GM18499 (cell line): ENCODE data around the gene BICC1.

Source experiments
- ATAC-seq: cut with Tn5 transposase; IDR thresholded peaks from one replicate; pipeline ENCODE4 v1.9.1; 2021; ENCODE audit warnings: moderate number of reproducible peaks; ENCODE audit not compliant: insufficient read depth, unreplicated experiment

Gene BICC1

DNA sequence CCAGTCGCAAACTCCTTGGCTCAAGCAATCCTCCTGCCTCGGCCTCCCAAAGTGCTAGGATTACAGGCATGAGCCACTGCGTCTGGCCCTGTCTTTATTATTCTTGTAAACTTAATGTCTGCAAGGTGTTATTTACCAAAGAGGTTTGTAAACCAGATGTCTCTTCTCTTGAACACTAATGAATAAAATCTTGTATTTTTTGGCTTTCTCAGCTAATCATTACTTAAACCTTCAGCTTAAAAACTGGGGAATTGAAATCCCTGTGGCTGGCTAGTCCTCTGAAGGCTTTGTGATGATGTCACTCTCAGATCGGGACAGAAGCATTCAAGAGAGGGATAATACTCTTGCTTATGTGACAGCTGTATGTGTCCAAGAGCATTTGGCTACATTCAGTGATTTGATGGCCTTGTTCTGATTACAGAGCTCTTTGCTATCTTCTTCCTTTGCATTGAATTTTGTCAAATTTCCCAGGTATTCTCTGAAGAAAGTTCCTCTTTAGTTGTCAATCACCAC lies 130.3 kb downstream of the BICC1 start:
- no peak for ATAC-seq

DNA sequence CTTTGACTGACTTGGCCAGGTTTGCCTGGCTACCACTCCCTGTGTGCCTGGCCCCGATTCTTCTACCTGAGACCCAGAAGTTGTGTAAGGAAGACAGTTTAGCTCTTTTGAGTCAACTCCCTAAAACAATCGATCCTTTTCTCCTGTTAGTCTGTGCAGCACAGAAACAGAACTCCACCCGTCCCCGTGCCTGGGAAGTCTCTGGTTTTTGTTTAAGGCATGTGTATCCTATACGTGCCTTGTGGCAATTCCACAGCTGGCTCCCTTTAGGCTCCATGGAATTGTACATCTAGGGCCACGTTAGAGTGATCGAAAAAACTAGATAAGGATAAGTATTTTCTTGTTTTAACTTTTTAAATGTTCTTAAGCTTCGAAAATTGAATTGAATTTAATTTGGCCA lies 131.6 kb downstream of the BICC1 start:
- no peak for ATAC-seq

DNA sequence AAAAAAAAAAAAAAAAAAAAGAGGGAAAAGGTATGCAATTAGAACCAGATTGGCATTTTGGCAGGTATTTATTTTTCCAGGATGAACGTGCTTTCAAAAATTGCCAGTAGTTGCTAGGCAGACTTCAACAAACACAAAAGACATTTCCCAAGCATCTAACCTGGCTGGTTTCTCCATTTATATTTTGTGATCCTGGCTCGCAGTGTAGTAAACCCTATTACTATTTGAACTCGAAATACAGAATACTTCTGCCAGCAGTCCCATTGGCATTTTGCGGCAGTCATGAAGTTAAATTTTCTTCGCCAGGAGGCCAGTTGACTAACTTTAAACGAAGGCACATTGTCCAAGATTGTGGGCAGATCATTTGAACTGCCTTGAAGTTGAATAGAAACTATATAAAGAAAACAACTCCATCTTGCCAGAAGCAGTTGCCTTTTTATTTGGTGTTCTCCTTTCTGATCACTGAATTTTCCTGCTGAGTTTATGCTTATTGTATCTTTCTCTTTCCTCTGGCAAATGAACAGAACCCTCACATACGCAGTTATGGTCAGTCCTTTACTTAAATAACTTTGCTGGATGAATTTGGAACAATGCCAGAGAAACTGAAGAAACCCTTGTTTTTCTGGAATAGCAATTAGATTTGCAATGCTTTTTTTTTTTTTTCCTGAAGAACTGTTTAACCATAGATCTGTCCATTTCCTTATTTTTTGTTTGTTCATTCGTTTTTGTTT lies 132.9 kb downstream of the BICC1 start:
- ATAC-seq = no peak

DNA sequence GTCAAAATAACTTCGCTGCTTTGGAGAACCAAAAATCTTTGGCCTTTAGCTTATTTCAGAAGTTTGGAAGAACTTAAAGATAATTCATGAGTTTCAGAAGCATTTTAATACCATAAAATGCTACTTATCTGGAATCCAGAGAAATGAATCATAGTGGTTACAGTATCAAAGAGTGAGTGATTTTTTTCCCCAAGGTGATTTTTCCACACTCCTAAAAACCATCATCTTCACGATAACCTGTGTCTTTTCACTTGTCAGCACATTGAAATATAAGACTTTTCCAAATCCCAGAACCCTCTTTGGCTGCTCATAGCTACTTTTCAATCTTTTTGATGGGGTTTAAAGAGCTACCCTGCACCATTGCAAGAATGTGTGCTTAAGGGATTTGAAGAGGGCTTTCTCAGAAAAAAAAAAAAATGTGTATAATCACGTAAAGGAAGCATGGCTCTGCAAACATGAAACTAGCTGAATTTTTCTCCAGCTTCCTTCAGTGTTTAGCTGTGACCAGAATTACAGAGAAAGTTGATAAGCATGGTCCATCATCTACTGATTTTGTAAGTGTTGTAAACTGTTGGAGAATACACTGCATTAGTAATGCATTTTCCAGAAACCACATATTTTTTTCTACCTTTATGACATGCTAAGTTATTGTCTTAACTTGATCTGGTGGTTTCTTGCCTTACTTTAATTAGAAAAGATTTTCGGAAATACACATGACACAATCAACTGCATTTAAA lies 134.9 kb downstream of the BICC1 start:
- no peak for ATAC-seq

DNA sequence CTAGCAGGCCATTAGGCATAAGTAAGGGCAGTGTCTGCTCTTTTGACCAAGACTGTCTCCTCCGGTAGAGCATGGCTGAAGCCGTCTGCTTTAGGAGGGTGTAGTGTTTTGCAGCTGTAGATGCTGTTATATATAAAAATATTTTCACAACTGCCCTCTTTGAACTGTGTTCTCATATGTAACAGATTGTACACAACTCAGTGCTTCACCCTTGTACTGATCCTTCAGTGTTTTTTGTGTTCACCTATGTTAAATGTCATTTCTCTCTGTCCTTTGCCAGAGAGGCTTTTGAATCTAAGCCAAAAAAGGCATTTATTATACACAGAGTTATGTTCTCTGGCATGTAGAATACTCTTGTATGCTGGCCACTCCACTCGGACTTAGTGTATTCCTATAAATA lies 135.5 kb downstream of the BICC1 start:
- no peak for ATAC-seq

DNA sequence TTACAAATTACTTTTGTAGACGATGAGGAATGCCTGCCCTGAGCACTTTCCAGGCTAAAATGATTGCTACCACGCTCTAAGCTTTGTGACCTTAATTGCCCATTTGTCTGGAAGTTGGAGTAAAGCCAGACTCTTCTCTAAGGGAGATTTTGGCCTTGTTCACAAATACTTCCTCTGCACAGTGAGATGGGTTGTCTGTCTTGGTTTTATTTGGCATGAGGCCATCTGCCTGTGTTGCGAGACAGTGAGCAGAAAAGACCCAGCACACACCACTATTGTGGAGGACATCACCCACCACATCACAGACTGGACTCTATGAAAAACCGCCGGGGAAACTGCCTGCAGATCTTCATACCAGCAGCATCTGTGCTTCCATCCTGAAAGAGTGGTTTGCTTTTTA lies 138.4 kb downstream of the BICC1 start:
- ATAC-seq = no peak

DNA sequence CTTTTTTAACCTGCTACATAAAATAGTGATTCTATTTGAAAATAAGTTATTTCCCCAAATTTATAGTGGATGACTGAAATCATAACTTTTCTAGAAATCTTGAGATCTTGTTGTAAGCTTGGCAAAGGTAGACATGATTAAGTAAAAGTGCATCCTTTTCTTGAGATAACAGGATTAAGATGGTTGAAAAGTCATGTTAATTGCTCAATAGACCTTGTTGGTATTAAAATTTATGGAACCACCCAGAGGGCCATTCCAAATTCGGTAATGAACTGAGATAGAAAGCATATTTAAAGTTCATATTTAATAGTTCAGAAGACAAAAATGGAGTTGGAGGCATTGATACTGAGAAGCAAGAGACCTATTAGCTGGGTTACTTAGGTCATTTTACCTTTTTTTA lies 139.1 kb downstream of the BICC1 start:
- ATAC-seq = no peak

DNA sequence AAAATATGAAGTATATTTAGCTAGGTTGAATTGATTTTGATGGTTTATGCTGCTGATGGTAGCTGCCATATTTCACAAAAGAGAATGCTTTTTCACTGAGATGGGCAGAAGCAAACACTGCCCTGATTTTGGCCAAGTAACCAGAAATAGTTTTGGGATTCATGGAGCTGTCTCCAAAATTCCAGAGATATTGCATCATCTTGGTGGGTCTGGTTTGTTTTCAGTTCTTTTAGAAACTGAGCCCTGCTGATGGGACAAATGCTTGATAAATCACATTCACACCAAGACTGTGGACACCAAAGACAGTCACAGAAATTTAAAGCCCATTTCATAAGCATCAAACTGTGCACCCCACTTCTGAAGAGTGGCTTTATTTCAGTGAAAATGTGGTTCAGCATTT lies 140.5 kb downstream of the BICC1 start:
- ATAC-seq = no peak

DNA sequence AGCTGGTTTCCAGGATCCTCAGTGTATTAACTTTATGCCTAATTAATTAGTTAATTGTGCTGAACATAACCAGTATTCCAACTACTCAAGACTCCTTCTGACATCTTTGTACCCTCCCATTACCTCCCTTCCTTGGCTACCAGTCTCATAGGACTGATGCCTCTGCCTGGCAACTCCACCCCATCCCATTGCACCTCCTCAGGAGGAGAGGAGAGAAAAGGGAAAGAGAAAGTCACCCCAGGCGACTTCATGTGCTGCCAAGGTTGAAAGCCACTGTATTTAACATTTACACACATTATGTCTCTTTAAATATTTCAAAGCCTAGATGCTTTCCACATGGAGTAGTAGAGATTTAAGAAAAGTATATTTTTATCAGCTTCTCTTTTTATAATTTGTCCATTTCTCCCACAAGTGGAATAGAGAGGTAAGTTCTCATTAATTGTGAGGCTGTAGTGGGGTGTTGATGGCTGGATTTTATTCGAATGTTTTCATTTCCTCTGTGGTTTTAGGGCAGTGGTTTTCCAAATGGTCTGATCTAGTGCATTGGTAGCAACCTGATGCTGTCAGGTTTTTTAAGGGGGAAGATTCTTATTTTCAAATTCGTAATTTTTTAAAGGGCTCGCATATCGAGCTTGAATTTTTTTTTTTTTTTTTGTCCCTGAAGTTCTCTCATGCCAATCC lies 148.0 kb downstream of the BICC1 start:
- ATAC-seq = no peak

DNA sequence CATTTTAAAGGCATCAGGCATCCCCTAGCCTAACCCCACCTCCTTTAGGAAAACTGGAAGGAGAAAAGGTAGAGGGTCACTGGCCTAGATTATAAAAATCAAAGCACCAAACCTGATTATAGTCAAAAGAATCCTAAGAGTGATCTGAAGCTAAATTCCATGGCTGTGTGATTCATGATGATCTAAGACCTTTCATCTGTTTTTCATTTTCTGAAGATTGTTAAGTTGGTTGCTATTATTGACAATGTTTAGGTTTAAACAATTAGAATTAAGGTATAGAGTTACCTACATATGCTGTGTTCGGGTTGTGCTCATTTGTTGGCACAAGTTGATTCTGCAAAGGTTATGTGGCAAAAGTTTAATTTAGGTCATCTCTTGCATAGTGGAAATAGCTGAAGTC lies 148.7 kb downstream of the BICC1 start:
- no peak for ATAC-seq

DNA sequence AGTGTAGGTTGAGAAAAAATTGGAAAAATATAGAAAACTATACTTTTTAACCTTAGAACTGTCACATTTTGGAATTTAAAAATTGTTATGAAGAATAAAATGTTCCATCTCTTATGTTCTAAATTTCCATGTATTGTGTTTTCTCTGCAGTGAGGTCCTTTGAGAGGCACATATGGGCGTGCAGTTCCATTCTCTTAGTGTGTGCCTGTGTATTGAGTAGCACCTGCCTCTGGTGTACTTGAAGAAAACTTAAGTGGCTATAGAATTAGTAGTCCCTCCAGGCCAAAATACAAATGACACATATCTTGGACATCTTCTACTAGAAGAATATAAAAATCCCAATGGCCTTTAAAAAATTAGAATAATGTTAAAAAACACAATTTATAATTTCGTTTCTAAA lies 149.2 kb downstream of the BICC1 start:
- no peak for ATAC-seq

DNA sequence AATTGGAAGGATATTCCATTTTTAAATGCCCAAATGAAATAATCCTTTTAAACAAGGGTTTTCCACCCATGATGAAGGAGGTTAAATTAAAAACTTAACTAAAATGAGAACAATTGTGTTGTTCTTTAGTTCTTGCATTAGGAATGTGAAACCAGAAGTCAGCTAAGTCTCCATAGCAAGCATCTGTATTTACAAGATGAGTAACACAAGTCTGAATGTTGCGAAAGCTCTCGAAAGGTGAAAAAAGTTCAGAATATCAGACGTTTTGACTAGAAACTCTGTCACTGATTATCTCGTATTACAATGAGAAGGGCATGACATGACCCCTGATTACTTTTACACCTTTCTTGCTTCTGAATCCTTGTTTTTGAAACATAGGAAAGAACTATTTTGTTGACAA lies 149.6 kb downstream of the BICC1 start:
- no peak for ATAC-seq

DNA sequence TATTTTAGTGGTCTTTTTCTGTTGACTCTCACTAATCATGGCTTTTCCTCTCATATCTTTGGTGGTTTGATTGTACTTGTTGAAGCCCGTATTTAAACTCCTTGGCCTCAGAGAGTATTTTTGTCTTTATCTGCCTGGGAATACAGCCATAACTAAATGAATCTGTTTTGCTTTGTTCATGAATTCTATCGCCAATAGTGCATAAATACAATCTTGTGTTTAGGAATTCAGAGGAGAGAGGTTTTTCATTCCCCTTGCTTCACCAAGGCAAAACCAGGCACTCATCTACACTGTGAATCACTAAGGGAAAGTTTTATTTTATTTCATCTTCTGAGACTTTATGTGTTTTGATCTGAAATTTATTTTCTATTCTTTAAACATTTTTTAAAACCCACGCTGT lies 152.7 kb downstream of the BICC1 start:
- ATAC-seq = no peak

DNA sequence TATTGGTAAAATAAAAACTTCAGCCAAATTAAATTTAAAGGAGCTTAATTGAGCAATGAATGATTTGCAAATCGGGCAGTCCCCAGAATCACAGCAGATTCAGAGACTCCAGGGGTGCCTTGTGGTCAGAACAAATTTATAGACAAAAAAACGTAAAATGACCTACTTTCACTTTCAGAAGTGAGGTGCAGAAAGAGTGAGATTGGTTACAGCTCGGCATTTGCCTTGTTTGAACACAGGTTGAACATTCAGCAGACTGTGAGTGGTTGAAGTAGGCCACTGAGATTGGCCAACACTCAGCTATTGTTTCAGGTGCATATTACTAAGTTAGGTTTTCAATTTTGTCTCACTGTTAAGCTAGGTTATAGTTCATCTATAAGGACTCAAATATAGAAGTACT lies 153.4 kb downstream of the BICC1 start:
- ATAC-seq = no peak

DNA sequence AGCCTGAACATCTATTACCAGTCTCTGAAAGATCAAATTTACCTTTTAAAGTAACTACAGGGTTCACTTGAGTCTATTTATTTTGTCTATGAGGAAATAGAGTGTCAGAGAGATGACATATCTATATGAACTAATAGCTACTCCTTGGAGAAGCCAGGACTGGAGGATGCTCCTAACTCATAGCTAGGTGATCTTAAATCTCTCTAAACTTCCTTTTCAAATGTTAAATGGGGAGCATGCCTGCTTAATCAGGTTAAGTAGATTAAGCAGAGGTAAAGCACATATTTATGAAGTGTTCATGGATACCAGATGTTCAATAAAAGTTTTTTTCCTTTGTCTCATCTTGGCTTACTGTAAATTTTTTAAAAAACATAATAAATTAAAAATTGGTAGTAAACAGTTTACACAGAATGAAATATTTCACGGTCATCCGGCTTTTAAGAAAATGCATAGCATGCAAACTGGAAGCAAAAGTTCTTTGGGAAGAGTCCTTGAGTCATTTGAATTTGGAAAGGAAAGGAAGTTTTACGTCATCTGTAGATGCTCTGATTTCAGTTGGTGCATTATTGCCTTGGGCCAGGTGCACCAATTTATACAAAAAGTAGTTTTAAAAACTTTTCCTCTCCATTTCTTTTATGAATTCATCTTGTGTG lies 155.1 kb downstream of the BICC1 start:
- no peak for ATAC-seq

DNA sequence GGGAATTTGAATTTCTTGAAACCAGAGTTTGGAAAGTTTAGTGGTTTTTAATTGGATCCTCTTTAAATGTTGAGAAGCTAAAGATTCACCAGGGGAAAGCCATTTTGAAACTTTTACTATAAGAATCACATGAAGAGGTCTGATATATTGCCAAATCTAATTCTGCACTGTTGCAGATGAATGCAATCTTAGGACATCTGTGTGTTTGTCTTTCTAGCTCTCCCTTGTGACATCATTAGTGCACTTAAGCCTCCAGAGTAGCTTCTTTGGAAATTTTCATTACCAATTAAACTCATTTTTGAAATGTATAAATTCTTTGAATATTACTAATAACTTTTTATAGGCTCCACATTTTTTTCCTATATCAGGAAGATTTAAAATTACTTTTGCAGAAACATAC lies 160.2 kb downstream of the BICC1 start:
- no peak for ATAC-seq

DNA sequence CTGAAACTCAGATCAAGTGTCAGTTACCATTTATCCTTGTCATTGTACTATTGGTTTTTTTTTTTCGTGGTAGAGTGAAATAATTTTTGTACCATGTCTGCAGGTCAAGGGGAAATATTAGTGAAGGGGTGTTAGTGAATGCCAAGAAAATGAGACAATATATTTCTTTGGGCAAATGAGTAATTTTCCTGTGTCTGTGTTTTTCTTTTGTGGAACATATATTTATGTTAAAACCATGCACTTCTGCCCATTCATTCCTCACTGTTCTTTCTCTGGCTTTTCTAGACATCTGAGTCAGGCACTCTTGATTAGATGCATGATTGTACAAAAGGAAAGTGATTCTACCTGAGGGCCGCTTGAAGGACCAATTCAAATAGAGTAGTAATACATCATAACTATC lies 161.6 kb downstream of the BICC1 start:
- no peak for ATAC-seq

DNA sequence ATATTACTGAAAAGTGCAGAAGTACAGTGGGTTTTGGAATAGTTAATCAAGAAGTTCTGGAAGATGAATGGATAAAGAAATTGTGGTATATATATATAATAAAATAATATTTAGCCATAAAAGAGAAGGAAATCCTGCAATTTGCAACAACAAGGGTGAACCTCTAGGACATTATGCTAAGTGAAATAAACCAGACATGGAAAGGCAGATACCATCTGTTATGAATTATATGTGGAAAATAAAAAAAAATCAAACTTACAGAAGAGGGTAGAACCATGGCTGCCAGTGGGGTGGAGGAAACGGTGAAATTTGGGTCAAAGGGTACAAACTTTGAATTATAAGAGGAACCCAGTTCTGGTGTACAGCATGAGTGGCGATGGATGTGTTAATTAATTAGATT lies 162.6 kb downstream of the BICC1 start:
- ATAC-seq = no peak

DNA sequence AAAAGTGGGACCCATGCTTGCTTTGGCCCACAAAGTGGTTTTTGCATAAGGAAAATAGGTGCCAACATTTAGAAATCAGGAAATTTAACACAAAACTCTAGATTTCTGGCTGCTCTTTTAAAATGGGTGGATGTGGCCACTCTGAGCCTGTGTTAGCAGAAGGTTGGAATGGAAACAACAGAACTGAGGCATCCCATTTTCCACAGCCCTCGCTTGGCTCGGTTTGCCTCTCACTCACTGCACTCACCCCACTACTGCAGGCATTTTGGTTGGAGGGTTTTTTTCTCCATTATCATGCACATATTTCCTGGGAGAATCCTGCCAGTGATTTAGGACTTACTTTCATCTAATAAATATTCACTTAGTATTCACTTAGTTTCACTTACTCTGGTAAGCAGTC lies 178.9 kb downstream of the BICC1 start:
- ATAC-seq = no peak

DNA sequence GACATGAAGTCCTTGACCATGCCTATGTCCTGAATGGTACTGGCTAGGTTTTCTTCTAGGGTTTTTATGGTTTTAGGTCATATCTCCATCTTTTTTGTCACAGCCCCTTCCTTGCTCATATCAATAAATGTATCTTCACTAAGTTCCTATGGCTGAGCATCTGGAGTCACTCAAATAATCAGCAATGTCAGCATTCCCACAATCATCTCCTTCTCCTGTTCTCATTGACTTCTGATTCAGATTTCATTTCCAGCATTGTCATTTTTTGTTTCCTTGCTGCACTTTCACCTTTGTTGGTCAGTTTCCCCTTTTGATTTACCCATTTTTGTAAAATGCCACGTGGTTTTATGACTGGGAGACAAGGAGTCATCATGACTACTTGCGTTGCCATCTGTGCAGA lies 181.2 kb downstream of the BICC1 start:
- ATAC-seq = no peak

DNA sequence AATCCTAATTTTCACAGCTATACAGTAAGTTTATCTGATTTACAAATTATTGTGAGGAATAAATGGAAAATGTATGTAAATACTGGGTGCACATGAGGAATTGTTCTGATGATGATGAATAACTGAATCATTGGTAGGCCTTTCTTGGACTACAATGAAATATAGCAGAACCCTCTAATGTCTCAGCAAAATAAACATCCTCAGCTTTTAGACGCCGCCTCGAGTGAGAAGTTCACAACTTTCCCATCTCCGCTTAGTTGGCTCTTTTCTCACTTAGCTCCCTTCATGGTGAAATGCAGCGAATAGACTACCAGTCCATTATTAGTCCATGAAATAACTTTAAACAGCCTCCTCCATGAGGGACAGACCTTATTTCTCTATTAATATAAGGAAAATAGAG lies 182.3 kb downstream of the BICC1 start:
- no peak for ATAC-seq
